Fibroblast of lung (primary cell): ENCODE data around the gene SPO11. TPM values are rescaled to one million over a fixed set of nuclear protein-coding genes. Genes with fewer than 3 reads are reported as not detected.
A peak's percentile ranks its signal among the peaks of the same experiment; 100 is the strongest.

Experiments used
- DNase-seq, 2 donors: peaks; one replicate each; pipeline versions ENCODE4 v3.0.0 to v3.0.0-alpha.2; 2010; ENCODE audit warnings: low read depth in 2 of 2
- H2AFZ ChIP-seq: 2 replicates; pipeline ENCODE4 v1.5.1; 2012; ENCODE audit warnings: low read length, control low read depth, inconsistent platforms
- H3K27ac ChIP-seq: 2 replicates; pipeline ENCODE4 v1.5.1; 2011; ENCODE audit warnings: low read length, control low read depth; ENCODE audit not compliant: insufficient read depth
- H3K27me3 ChIP-seq: 2 replicates; pipeline ENCODE4 v1.5.1; 2011; ENCODE audit warnings: mild to moderate bottlenecking, low read length; ENCODE audit not compliant: control insufficient read depth, insufficient read depth
- H3K36me3 ChIP-seq: 2 replicates; pipeline ENCODE4 v1.5.1; 2011; ENCODE audit warnings: low read length; ENCODE audit not compliant: control insufficient read depth, insufficient read depth
- H3K4me1 ChIP-seq: 2 replicates; pipeline ENCODE4 v1.5.1; 2011; ENCODE audit warnings: low read length; ENCODE audit not compliant: control insufficient read depth, insufficient read depth; ENCODE audit errors: extremely low read depth
- H3K4me2 ChIP-seq: 2 replicates; pipeline ENCODE4 v1.5.1; 2011; ENCODE audit warnings: low read length, control low read depth; ENCODE audit not compliant: insufficient read depth; ENCODE audit errors: extremely low read depth
- H3K4me3 ChIP-seq, 4 experiments: fragments of 200-600 bp in 1 of 4; sonication (generic) in 1 of 4; replicated peaks in 1 of 4; 2 replicates each; pipeline ENCODE4 v1.5.1; 2011 to 2016; ENCODE audit warnings: low read length in 4 of 4, low read depth in 3 of 4, mild to moderate bottlenecking in 3 of 4, control low read depth in 2 of 4, inconsistent platforms in 1 of 4, mixed read lengths in 1 of 4; ENCODE audit not compliant: insufficient read depth in 1 of 4; ENCODE audit errors: control extremely low read depth in 1 of 4
- H3K79me2 ChIP-seq: 2 replicates; pipeline ENCODE4 v1.5.1; 2012; ENCODE audit warnings: mild to moderate bottlenecking, low read length, inconsistent platforms; ENCODE audit not compliant: control insufficient read depth, insufficient read depth
- H3K9ac ChIP-seq: 2 replicates; pipeline ENCODE4 v1.5.1; 2011; ENCODE audit warnings: mild to moderate bottlenecking, low read length, control low read depth; ENCODE audit not compliant: insufficient read depth
- H3K9me3 ChIP-seq: 2 replicates; pipeline ENCODE4 v1.5.1; 2012; ENCODE audit warnings: low read depth, low read length; ENCODE audit not compliant: control insufficient read depth, insufficient read depth
- H4K20me1 ChIP-seq: 2 replicates; pipeline ENCODE4 v1.5.1; 2011; ENCODE audit warnings: low read length; ENCODE audit not compliant: control insufficient read depth, insufficient read depth; ENCODE audit errors: extremely low read depth
- EZH2 ChIP-seq: IDR thresholded peaks from 2 replicates; pipeline ENCODE4 v1.5.1; 2012; ENCODE audit warnings: low read length, control low read depth, mild to moderate bottlenecking; ENCODE audit errors: missing control alignments
- polyA plus RNA-seq, 2 donors: library from polyadenylated mRNA; depleted of rRNA in 1 of 2; stranded (reverse) in 1 of 2; unstranded in 1 of 2; fragments of >200 nt; gene quantifications; 2 replicates each; pipeline ENCODE4 v1.2.1, GENCODE V29; 2011 to 2012; ENCODE audit warnings: missing spikeins in 1 of 2
- total RNA-seq: library from RNA; depleted of rRNA; stranded (reverse); fragments of >200 nt; gene quantifications from 2 replicates; pipeline ENCODE4 v1.2.1, GENCODE V29; 2014
- TF ChIP-seq, protein P1 (sequence below), 2 donors: IDR thresholded peaks in 1 of 2; conservative IDR thresholded peaks in 1 of 2; 1 replicate in 1 of 2; 2 replicates in 1 of 2; pipeline ENCODE4 v1.5.1; 2011 to 2012; ENCODE audit warnings: low read length in 2 of 2, control low read depth in 1 of 2, inconsistent platforms in 1 of 2, low read depth in 1 of 2, mild to moderate bottlenecking in 1 of 2

The SPO11 gene
- total and polyA plus RNA-seq, 2 donors (not counting 1 experiment from before 2014, with no cell fraction given): not detected

DNA sequence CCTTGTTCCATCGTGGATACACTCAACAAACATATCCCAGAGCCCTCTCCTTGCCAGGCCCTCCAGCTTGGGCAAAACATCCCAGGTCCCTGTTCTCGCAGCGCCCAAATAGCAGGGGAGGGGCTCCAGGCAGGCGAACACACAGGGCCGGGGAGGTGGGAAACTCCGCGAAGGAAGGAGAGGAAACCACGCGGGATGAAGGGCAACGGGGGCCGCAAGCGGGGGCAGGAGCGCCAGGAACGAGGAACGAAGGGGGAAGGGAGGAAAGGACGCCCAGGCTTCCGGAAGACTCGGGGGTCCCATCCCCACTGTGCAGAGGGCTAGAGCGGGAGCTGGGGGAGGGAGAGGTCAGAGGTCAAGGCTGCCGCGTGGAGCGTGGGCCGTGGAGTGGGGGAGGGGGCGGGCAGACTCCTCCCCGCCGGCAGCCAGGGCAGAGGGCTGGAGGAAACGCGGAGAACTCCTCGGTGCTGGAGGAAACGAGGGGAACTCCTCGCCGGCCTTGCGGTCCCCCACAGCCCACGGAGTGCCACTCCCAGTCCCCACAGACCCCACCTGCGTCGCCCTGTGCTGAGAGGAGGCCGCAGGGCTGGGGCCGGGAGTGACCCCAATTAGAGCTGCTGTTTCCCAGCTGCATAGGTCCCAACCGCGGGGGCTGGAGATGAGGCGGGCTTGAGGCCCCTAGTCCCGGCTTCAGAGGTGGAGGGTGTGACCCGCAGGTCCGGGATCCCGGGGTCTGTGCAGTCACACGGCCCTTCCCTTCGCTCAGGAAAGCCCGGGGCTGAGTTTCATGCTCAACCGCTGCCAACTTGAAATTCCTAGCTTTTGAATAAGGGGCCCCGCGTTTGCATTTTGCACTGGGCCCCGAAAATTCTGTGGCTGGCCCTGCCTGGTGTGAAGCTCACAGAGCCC is 60.3 kb downstream of the SPO11 start:
- no peak overlapping the region for H3K27ac ChIP-seq
- no peak overlapping the region for H3K9ac ChIP-seq
- no peak overlapping the region for H3K4me2 ChIP-seq
- no peaks in the 10 kb centered on the region for H4K20me1 ChIP-seq
- peak overlapping the region in 1 of 4 experiments; percentile 44 for H3K4me3 ChIP-seq
- no peaks in the 10 kb centered on the region for H3K36me3 ChIP-seq
- peak overlapping the region; percentile 8 for H2AFZ ChIP-seq
- H3K79me2 ChIP-seq: no peaks in the 10 kb centered on the region
- TF ChIP-seq EZH2: no peak
- TF ChIP-seq, protein P1, sequence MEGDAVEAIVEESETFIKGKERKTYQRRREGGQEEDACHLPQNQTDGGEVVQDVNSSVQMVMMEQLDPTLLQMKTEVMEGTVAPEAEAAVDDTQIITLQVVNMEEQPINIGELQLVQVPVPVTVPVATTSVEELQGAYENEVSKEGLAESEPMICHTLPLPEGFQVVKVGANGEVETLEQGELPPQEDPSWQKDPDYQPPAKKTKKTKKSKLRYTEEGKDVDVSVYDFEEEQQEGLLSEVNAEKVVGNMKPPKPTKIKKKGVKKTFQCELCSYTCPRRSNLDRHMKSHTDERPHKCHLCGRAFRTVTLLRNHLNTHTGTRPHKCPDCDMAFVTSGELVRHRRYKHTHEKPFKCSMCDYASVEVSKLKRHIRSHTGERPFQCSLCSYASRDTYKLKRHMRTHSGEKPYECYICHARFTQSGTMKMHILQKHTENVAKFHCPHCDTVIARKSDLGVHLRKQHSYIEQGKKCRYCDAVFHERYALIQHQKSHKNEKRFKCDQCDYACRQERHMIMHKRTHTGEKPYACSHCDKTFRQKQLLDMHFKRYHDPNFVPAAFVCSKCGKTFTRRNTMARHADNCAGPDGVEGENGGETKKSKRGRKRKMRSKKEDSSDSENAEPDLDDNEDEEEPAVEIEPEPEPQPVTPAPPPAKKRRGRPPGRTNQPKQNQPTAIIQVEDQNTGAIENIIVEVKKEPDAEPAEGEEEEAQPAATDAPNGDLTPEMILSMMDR (conservative IDR thresholded peaks at IDR 0.05 in 1 of 2, IDR thresholded peaks at IDR 0.05 in 1 of 2; ENCODE audit: low read depth in 1 of 2, low read length in 2 of 2): no peak
- DNase-seq: no peak
- H3K27me3 ChIP-seq: no peaks in the 10 kb centered on the region
- no peaks in the 10 kb centered on the region for H3K9me3 ChIP-seq
- H3K4me1 ChIP-seq: no peaks in the 10 kb centered on the region

DNA sequence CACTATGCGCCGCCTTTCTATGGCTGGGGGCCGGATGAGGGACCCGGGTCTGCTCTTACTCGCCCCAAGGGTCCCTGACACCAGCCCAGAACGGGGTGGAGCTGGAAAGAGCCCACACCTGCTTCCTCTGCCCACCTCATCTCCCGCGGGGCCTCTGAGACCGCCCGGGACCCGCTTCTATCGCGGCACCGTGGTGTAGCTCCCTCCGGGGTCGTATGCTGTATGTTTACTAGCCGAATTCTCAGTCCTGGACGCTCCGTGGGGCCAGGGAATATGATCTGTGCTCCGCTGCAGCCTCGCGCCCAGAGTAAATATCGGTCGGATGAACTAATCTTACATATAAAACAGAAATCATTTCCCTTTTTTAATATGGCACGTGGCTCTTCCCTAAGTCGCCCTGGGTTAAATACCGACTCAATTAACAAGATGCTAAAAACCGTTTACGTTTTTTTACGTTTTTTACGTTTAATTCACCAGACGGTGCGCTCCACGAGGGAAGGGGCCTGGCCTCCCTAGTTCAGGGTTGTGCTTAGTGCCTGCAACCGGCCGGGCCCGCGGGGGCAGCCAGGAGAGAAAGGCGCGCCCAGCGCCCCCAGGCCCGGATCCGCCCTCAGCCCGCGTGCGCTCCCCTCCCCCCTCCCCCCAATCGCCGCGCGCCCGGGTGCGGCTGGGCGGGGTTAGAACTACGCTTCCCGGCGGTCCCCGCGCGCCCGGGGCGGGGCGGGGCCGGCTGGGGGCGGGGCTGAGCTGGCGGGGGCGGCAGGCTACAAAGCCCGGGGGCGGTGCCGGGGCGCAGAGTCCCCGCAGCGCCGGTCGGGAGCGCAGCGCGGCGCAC is 61.2 kb downstream of the SPO11 start, which contains the start of gene RBM38:
Gene RBM38, plus strand, starts transcription at position 793 of the 835 bp plus-strand sequence. CDS start 186 bp downstream, outside the sequence.
- Histone ChIP-seq H4K20me1 (no peaks in the 10 kb centered on the region), H2AFZ (peak within 1 kb of the TSS; percentile 69), H3K79me2 (no peaks in the 10 kb centered on the region), H3K27me3 (no peaks in the 10 kb centered on the region), H3K4me3 (peak within 1 kb of the TSS; percentile 43 to 69 (median 50)), H3K9ac (peak within 1 kb of the TSS; percentile 16), H3K9me3 (no peaks in the 10 kb centered on the region), H3K27ac (no peak within 1 kb of the TSS), H3K4me2 (peak within 1 kb of the TSS; percentile 90), H3K36me3 (no peaks in the 10 kb centered on the region), H3K4me1 (peaks cover 3% of the 10 kb centered on the region)
- peak; percentile 46 to 57 for DNase-seq
- no peak for TF ChIP-seq EZH2
- TF ChIP-seq, protein P1 (conservative IDR thresholded peaks at IDR 0.05 in 1 of 2, IDR thresholded peaks at IDR 0.05 in 1 of 2; ENCODE audit: low read depth in 1 of 2, low read length in 2 of 2): no peak
